Measurements from ENCODE around the gene CMBL.

GRCh38 chr5:10275991-10276390, 31.7 kb downstream of the CMBL start:
- TF ChIP-seq CTCF (IDR thresholded peaks at IDR 0.05) (no peak), POLR2A (IDR thresholded peaks at IDR 0.05) (no peak)
